ENCODE results near the gene AGBL5. TPM values are rescaled to one million over a fixed set of nuclear protein-coding genes. Genes with fewer than 3 reads are reported as not detected.
A peak's percentile ranks its signal among the peaks of the same experiment; 100 is the strongest.

The AGBL5 gene
- total and polyA plus RNA-seq, 9 of the 15 experiments (the other 6 are each of a cell fraction or from before 2014, with no cell fraction given) = 3.3 to 52.7 (median 26.2) TPM

DNA sequence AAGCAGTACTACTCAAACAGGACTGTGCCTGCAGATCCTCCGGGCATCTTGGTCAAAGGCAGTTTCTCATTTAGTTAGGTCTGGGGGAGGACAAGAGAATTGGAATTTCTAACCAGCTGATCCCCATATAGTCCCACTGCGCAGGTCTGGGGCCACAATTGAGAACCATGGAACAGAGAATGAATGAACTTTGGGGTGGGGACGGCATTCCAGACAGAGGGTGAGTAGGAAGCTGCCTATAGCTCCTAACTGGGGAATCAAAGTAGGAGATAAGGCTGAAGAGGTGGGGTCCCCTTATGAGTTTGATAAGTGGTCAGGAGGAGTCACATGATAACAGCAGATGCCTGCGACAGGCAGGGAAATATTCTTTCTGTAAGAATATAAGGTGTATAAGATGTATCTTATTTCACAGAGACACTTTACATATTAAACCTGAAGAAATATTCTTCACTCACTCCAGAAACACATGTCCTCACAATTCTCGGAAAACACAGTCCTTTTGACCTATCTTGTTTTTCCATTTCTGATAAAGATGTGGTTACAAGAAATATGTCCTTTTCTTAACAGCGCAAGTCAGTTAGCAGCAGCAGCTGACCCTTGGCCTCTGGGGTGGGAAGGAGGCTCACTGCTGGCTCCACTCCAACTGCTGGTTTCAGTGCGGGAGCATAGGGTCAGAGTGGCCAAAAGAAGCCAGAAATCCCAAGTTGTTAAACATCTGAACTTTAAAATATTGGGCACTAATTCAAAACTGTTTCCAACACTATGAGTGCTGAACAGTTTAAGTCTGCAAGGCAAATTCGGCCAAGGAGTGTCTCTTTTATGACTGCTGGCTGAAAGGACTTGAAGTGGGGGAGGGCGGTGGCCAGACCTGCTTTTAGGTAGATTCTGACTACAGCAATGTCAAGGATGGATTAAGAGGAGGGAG is 31.3 kb upstream of the AGBL5 start (continued):
- TF ChIP-seq BRF1 (IDR thresholded peaks at IDR 0.05; ENCODE audit: borderline replicate concordance, extremely low read depth, insufficient read length) = no peak
- no peak for TF ChIP-seq ZBTB8A (IDR thresholded peaks at IDR 0.05; ENCODE audit: partially characterized antibody)
- TF ChIP-seq NFIX (CRISPR knock-in tag; IDR thresholded peaks at IDR 0.05; ENCODE audit: low read depth) = no peak; the same call in 1 of the 2 replicates
- TF ChIP-seq TAF7 (tag; IDR thresholded peaks at IDR 0.05) = no peak
- no peak for TF ChIP-seq PRPF4 (IDR thresholded peaks at IDR 0.05; ENCODE audit: insufficient read depth, low read depth, low read length, poor library complexity, severe bottlenecking)
- peak; percentile 99 for TF ChIP-seq NFIC (IDR thresholded peaks at IDR 0.05)
- TF ChIP-seq ZKSCAN3 (CRISPR knock-in tag; IDR thresholded peaks at IDR 0.05) = no peak
- TF ChIP-seq RCOR1 (IDR thresholded peaks at IDR 0.05; ENCODE audit: borderline replicate concordance in 1 of 2, low read depth in 2 of 2, low read length in 2 of 2) = peak; percentile 83 to 88
- no peak for TF ChIP-seq GABPB2 (CRISPR knock-in tag; conservative IDR thresholded peaks at IDR 0.05)
- TF ChIP-seq, protein P1, sequence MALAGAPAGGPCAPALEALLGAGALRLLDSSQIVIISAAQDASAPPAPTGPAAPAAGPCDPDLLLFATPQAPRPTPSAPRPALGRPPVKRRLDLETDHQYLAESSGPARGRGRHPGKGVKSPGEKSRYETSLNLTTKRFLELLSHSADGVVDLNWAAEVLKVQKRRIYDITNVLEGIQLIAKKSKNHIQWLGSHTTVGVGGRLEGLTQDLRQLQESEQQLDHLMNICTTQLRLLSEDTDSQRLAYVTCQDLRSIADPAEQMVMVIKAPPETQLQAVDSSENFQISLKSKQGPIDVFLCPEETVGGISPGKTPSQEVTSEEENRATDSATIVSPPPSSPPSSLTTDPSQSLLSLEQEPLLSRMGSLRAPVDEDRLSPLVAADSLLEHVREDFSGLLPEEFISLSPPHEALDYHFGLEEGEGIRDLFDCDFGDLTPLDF (CRISPR knock-in tag; IDR thresholded peaks at IDR 0.05) = no peak
- TF ChIP-seq GATAD2A (IDR thresholded peaks at IDR 0.05) = no peak
- peak; percentile 91 to 92 for TF ChIP-seq KDM1A (IDR thresholded peaks at IDR 0.05)
- no peak for TF ChIP-seq SAFB2 (IDR thresholded peaks at IDR 0.05; ENCODE audit: borderline replicate concordance, low read depth, low read length, severe bottlenecking)
- TF ChIP-seq MIER1 (IDR thresholded peaks at IDR 0.05; ENCODE audit: low read depth) = no peak
- TF ChIP-seq, protein P2, sequence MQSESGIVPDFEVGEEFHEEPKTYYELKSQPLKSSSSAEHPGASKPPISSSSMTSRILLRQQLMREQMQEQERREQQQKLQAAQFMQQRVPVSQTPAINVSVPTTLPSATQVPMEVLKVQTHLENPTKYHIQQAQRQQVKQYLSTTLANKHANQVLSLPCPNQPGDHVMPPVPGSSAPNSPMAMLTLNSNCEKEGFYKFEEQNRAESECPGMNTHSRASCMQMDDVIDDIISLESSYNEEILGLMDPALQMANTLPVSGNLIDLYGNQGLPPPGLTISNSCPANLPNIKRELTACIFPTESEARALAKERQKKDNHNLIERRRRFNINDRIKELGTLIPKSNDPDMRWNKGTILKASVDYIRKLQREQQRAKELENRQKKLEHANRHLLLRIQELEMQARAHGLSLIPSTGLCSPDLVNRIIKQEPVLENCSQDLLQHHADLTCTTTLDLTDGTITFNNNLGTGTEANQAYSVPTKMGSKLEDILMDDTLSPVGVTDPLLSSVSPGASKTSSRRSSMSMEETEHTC (IDR thresholded peaks at IDR 0.05) = no peak
- TF ChIP-seq, protein P3, sequence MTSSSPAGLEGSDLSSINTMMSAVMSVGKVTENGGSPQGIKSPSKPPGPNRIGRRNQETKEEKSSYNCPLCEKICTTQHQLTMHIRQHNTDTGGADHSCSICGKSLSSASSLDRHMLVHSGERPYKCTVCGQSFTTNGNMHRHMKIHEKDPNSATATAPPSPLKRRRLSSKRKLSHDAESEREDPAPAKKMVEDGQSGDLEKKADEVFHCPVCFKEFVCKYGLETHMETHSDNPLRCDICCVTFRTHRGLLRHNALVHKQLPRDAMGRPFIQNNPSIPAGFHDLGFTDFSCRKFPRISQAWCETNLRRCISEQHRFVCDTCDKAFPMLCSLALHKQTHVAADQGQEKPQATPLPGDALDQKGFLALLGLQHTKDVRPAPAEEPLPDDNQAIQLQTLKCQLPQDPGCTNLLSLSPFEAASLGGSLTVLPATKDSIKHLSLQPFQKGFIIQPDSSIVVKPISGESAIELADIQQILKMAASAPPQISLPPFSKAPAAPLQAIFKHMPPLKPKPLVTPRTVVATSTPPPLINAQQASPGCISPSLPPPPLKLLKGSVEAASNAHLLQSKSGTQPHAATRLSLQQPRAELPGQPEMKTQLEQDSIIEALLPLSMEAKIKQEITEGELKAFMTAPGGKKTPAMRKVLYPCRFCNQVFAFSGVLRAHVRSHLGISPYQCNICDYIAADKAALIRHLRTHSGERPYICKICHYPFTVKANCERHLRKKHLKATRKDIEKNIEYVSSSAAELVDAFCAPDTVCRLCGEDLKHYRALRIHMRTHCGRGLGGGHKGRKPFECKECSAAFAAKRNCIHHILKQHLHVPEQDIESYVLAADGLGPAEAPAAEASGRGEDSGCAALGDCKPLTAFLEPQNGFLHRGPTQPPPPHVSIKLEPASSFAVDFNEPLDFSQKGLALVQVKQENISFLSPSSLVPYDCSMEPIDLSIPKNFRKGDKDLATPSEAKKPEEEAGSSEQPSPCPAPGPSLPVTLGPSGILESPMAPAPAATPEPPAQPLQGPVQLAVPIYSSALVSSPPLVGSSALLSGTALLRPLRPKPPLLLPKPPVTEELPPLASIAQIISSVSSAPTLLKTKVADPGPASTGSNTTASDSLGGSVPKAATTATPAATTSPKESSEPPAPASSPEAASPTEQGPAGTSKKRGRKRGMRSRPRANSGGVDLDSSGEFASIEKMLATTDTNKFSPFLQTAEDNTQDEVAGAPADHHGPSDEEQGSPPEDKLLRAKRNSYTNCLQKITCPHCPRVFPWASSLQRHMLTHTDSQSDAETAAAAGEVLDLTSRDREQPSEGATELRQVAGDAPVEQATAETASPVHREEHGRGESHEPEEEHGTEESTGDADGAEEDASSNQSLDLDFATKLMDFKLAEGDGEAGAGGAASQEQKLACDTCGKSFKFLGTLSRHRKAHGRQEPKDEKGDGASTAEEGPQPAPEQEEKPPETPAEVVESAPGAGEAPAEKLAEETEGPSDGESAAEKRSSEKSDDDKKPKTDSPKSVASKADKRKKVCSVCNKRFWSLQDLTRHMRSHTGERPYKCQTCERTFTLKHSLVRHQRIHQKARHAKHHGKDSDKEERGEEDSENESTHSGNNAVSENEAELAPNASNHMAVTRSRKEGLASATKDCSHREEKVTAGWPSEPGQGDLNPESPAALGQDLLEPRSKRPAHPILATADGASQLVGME (CRISPR knock-in tag; IDR thresholded peaks at IDR 0.05) = peak; percentile 66; the same call in 1 of the 2 replicates
